Small intestine (tissue), 7 donors: ENCODE measurements around the gene F10. TPM values are rescaled to one million over a fixed set of nuclear protein-coding genes. Genes with fewer than 3 reads are reported as not detected.

Source experiments
- DNase-seq, 2 donors: peaks; one replicate each; pipeline versions ENCODE4 v3.0.0 to v3.0.0-alpha.2; 2013
- FAIRE-seq: peaks from 2 replicates; lab custom pipeline; 2012; peaks lifted over from hg19 to GRCh38; lab: Jason Lieb, UNC
- H3K27ac ChIP-seq, 3 donors: one replicate each; pipeline ENCODE4 v1.5.1; 2013; ENCODE audit warnings: low read length in 2 of 3, mild to moderate bottlenecking in 2 of 3, control low read depth in 1 of 3, inconsistent platforms in 1 of 3, low read depth in 1 of 3, moderate library complexity in 1 of 3
- H3K27me3 ChIP-seq, 3 donors: one replicate each; pipeline ENCODE4 v1.6.1; 2013; ENCODE audit warnings: low read length in 3 of 3, inconsistent platforms in 1 of 3; ENCODE audit not compliant: control insufficient read depth in 3 of 3, insufficient read depth in 3 of 3
- H3K36me3 ChIP-seq, 3 donors: one replicate each; pipeline ENCODE4 v1.6.1; 2013; ENCODE audit warnings: low read length in 3 of 3, inconsistent platforms in 1 of 3, low read depth in 1 of 3, mild to moderate bottlenecking in 1 of 3, moderate library complexity in 1 of 3; ENCODE audit not compliant: control insufficient read depth in 3 of 3, insufficient read depth in 2 of 3
- H3K4me1 ChIP-seq, 3 donors: one replicate each; pipeline ENCODE4 v1.6.1; 2013; ENCODE audit warnings: low read length in 2 of 3, inconsistent platforms in 1 of 3, low read depth in 1 of 3, mild to moderate bottlenecking in 1 of 3, moderate library complexity in 1 of 3; ENCODE audit not compliant: control insufficient read depth in 3 of 3, insufficient read depth in 2 of 3
- H3K4me3 ChIP-seq, 3 donors: one replicate each; pipeline ENCODE4 v1.5.1; 2013; ENCODE audit warnings: low read length in 3 of 3, control low read depth in 1 of 3, inconsistent platforms in 1 of 3, low read depth in 1 of 3, mild to moderate bottlenecking in 1 of 3, moderate library complexity in 1 of 3
- H3K9me3 ChIP-seq, 2 donors: one replicate each; pipeline ENCODE4 v1.6.1; 2013; ENCODE audit warnings: low read depth in 1 of 2, low read length in 1 of 2; ENCODE audit not compliant: control insufficient read depth in 2 of 2, insufficient read depth in 1 of 2
- WGBS, 3 donors: extraction: QIAGEN DNeasy Blood & Tissue Kit; methylation state at CpG; one replicate each; pipeline ENCODE4 v1.1.7; 2013; 5-methylcytosine and 5-hydroxymethylcytosine counted together
- polyA plus RNA-seq, 4 donors: library from polyadenylated mRNA; stranded (reverse) in 3 of 4; unstranded in 1 of 4; fragments of 200-250 nt in 3 of 4; fragments of 120-200 nt in 1 of 4; gene quantifications; one replicate each; pipeline versions ENCODE4 v1.2.1 to v1.2.3, GENCODE V29; 2013
- donor health status: healthy with polysubstance abuse.
- donor health status: control.
- donor health status: control.
- donor health status: Bipolar disorder and iron deficiency.
- donor health status: healthy.

F10 gene
- polyA plus RNA-seq, 4 donors: 7.7 to 148 (median 12.3) TPM

DNA sequence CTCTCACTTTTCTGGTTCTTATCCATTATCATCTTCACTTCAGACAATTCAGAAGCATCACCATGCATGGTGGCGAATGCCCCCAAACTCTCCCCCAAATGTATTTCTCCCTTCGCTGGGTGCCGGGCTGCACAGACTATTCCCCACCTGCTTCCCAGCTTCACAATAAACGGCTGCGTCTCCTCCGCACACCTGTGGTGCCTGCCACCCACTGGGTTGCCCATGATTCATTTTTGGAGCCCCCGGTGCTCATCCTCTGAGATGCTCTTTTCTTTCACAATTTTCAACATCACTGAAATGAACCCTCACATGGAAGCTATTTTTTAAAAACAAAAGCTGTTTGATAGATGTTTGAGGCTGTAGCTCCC, 2.8 kb upstream of the F10 start:
- FAIRE-seq: no peak
- 90 to 92% (median 92%) methylated on average over 7 of the region's 7 CpGs for WGBS, 3 donors
- Histone ChIP-seq H3K27ac (no peak overlapping the region), H3K4me3 (no peak overlapping the region), H3K27me3 (no peaks in the 10 kb centered on the region), H3K36me3 (peaks cover 0 to 25% (median 0%) of the 10 kb centered on the region in 3 donors), H3K4me1 (peaks cover 0 to 22% (median 0%) of the 10 kb centered on the region in 3 donors), H3K9me3 (no peaks in the 10 kb centered on the region)
- DNase-seq: no peak

DNA sequence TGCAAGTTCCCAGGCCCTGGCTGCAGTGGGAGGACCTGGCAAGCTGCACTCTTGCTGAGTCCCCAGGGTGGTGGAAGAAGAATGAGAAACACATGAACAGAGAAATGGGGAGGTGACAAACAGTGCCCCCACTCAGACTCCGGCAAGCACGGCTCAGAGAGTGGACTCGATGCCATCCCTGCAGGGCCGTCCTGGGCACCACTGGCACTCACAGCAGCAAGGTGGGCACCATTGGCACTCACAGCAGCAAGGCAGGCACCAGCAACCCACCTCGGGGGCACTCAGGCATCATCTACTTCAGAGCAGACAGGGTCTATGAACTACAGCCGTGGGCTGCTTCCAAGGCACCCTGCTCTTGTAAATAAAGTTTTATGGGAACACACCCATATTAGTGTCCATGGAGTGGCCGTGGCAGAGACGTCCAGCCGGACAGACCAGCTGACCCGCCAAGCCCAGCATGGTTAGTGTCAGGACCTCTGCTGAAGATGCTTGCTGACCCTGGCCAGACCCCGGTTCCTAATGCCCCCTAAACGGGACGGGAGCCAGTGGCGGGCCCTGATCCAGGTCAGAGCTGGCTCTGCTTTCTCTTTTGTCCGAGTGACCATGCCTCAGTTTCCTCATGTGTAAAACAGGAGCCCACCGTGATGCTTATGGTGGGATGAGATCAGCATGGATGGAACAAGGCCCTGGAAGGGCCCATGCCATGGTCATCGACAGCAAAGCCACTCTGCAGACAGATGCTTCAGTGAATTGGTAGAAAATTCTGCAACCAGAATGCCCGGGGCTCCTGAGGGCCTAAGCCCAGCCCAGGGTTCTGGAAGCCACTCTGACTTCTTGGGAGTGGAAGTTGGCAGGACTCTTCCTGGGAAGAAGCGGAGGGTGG, 2.1 kb upstream of the F10 start:
- Histone ChIP-seq H3K27me3 (no peaks in the 10 kb centered on the region), H3K27ac (no peak overlapping the region), H3K4me1 (peaks cover 0 to 22% (median 0%) of the 10 kb centered on the region in 3 donors), H3K36me3 (peaks cover 0 to 23% (median 0%) of the 10 kb centered on the region in 3 donors), H3K9me3 (no peaks in the 10 kb centered on the region), H3K4me3 (no peak overlapping the region)
- no peak for FAIRE-seq
- WGBS, 3 donors: 78 to 85% (median 82%) methylated on average over 19 of the region's 19 CpGs
- no peak for DNase-seq

DNA sequence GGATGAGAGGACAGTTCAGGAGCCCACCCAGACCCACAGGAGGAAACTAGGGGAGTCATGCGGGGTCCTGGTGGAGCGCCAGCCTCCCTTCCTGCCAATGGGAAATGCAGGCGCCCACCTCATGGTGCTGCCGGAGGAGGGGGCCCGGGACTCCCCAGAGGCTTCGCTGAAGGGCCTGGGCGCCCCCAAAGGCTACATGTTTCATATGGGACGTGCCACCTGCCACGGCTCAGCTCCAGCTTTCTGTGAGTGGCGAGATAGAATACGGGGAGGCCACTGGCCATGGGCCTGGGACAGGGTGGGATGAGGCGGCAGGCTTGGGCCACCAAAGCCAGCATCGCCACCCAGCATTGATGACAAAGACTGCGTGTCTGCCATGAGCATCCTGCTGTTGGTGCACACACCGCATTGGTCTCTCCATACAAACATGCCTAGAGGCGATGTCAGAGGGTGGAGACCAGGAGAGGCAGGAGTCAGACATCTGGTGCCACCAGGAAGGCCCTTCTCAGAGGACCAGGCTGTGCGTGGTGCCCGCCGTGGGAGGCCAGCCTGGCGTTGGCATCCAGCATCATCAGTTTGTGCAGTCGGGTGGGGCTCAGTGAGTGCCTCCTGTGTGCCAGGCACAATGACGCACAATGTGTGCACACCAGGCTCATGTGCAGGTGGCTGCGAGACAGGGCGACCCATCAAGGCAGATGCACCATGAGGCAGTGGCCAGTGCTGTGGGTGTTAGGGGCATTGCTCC, 1.2 kb upstream of the F10 start:
- Histone ChIP-seq H3K9me3 (no peaks in the 10 kb centered on the region), H3K27me3 (no peaks in the 10 kb centered on the region), H3K36me3 (peaks cover 0 to 29% (median 0%) of the 10 kb centered on the region in 3 donors), H3K27ac (no peak overlapping the region), H3K4me3 (no peak overlapping the region), H3K4me1 (peaks cover 0 to 22% (median 0%) of the 10 kb centered on the region in 3 donors)
- DNase-seq: no peak
- 86 to 92% (median 86%) methylated on average over 23 to 24 of the region's 24 CpGs for WGBS, 3 donors
- FAIRE-seq: no peak

- Histone ChIP-seq H3K27me3 (no peaks in the 10 kb centered on the region), H3K4me3 (peak overlapping the region in 1 of 3 donors; percentile 2), H3K27ac (peak overlapping the region in 2 of 3 donors; percentile 15 to 34), H3K9me3 (no peaks in the 10 kb centered on the region), H3K4me1 (peaks cover 0 to 22% (median 0%) of the 10 kb centered on the region in 3 donors), H3K36me3 (peaks cover 0 to 27% (median 0%) of the 10 kb centered on the region in 3 donors)
- DNase-seq (no peak), FAIRE-seq (no peak)
- 55 to 71% (median 61%) methylated on average over 16 of the region's 16 CpGs for WGBS, 3 donors
Observed at GRCh38 chr13:113121928-113122471, 599 bp upstream of the F10 start.

GRCh38 chr13:113123226-113124201, 915 bp downstream of the F10 start:
- 78 to 80% (median 80%) methylated on average over 27 to 29 of the region's 29 CpGs for WGBS, 3 donors
- no peak for FAIRE-seq
- Histone ChIP-seq H3K4me3 (peak overlapping the region in 2 of 3 donors; percentile 37 to 57), H3K27ac (peak overlapping the region in 2 of 3 donors; percentile 41 to 87), H3K9me3 (no peaks in the 10 kb centered on the region), H3K36me3 (peaks cover 0 to 19% (median 0%) of the 10 kb centered on the region in 3 donors), H3K27me3 (no peaks in the 10 kb centered on the region), H3K4me1 (peaks cover 0 to 22% (median 0%) of the 10 kb centered on the region in 3 donors)
- peak in 1 of 2 donors; percentile 47 for DNase-seq

DNA sequence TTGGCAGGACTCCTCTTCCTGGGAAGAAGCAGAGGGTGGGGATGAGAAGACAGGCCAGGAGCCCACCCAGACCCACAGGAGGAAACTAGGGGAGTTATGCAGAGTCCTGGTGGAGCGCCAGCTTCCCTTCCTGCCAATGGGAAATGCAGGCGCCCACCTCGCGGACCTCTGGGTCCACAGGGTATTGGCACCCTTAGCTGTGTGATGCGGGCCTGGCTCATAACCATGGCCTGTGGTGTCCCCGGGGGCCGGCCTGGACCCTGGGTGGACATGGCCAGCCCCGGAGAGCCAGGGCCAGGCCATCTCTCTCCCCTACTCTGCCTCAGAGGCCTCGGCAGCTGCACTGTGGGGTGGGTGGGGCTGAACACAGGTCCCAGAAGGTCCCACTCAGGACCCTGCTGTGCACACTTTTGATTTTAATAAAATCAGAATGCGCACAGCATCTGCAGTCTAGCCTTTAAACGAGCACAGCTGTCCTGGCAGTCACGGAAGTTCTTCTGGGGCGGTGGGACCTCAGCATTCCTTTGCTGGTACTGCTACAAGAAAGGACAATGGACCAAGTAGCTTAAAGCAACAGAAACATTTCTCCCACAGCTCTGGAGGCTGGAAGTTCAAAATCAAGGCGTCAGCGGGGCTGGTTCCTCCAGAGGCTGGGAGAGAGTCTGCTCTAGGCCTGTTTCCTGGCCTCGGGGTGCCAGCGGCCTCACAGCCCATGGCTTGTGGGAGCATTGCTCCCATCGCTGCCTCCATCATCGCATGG, 1.8 kb downstream of the F10 start:
- DNase-seq: no peak

GRCh38 chr13:113125506-113126264, 3.1 kb downstream of the F10 start:
- no peak for FAIRE-seq
- Histone ChIP-seq H3K4me3 (no peak overlapping the region), H3K27me3 (no peaks in the 10 kb centered on the region), H3K4me1 (peaks cover 0 to 22% (median 0%) of the 10 kb centered on the region in 3 donors), H3K9me3 (peaks cover 0 to 5% of the 10 kb centered on the region in 2 donors), H3K27ac (no peak overlapping the region), H3K36me3 (peaks cover 0 to 31% (median 0%) of the 10 kb centered on the region in 3 donors)
- WGBS, 3 donors: 90 to 92% (median 92%) methylated on average over 19 of the region's 19 CpGs
- DNase-seq: no peak

More for the DNA sequence above, 1.8 kb downstream of the F10 start:
- no peaks in the 10 kb centered on the region for H3K9me3 ChIP-seq
- FAIRE-seq: no peak
- peaks cover 0 to 22% (median 0%) of the 10 kb centered on the region in 3 donors for H3K4me1 ChIP-seq
- H3K36me3 ChIP-seq: peaks cover 0 to 18% (median 0%) of the 10 kb centered on the region in 3 donors
- no peaks in the 10 kb centered on the region for H3K27me3 ChIP-seq
- H3K4me3 ChIP-seq: no peak overlapping the region
- no peak overlapping the region for H3K27ac ChIP-seq
- 89 to 96% (median 95%) methylated on average over 19 of the region's 19 CpGs for WGBS, 3 donors
